C4-2B (cell line): ENCODE results near the gene ELAVL1.

Experiments used
- CTCF ChIP-seq: fragments of 450-650 bp; conservative IDR thresholded peaks from 2 replicates; pipeline ENCODE4 v1.5.1; 2017; ENCODE audit warnings: mild to moderate bottlenecking
- ZFX ChIP-seq: fragments of 450-650 bp; IDR thresholded peaks from 2 replicates; pipeline ENCODE4 v1.6.1; 2017

DNA sequence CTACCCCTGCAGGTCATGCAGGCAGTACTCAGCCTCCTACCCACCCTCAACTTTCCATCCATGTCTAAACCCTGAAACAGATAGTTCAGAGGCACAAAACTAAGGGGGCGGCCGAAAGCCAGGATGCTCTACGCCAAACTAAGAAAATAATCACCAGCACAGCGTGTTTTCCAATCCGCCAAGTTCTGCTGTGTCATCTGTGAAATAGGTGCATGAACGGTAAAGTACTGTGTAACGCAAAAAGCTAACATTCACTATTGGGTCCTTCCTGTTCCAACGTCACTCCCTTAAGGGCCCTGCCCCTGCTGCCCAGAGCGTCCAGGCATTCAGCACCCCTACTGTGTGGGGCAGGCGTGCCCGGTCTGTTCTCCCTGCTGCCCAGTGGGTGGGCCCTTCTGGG, 49.7 kb downstream of the ELAVL1 start:
- TF ChIP-seq CTCF (no peak), ZFX (no peak)
